Suppressor macrophage treated with lipopolysaccharide for 1 hour (primary cell): Measurements from ENCODE around the gene ROR2.
A peak's percentile ranks its signal among the peaks of the same experiment; 100 is the strongest.
"Not testable (repeated sequence)": the region's sequence is repeated elsewhere in the genome, so short reads cannot be mapped to it uniquely, and the experiment has no call there.

Experiments
- DNase-seq, 3 donors: peaks; one replicate each; pipeline ENCODE4 v3.0.0-alpha.2; 2020 to 2022

The ROR2 gene

GRCh38 chr9:91541734-91542133, 408.3 kb downstream of the ROR2 start:
- no peak for DNase-seq

- peak in 2 of 3 donors; percentile 19 to 29 for DNase-seq
These were observed 409.5 kb downstream of the ROR2 start for GRCh38 chr9:91540506-91540905.

- DNase-seq, result no peak
These were observed 413.8 kb downstream of the ROR2 start for GRCh38 chr9:91536211-91536691.

GRCh38 chr9:91534374-91534773, 415.7 kb downstream of the ROR2 start:
- DNase-seq, result no peak

- no peak for DNase-seq
These were observed 416.6 kb downstream of the ROR2 start for GRCh38 chr9:91533382-91533781.

GRCh38 chr9:91532325-91532724, 417.7 kb downstream of the ROR2 start:
- no peak for DNase-seq

- no peak for DNase-seq
These were observed 419.2 kb downstream of the ROR2 start for GRCh38 chr9:91530829-91531228.

GRCh38 chr9:91522481-91522880, 427.5 kb downstream of the ROR2 start:
- no peak for DNase-seq

- no peak for DNase-seq
These were observed 430.3 kb downstream of the ROR2 start for GRCh38 chr9:91519520-91520277.

- DNase-seq, result no peak
These were observed 431.6 kb downstream of the ROR2 start for GRCh38 chr9:91518462-91518861.

GRCh38 chr9:91517801-91518200, 432.2 kb downstream of the ROR2 start:
- no peak for DNase-seq

- DNase-seq, result not testable (repeated sequence)
These were observed 432.7 kb downstream of the ROR2 start for GRCh38 chr9:91517332-91517731.

- DNase-seq, result peak; percentile 49 to 76 (median 68)
These were observed 433.3 kb downstream of the ROR2 start for GRCh38 chr9:91516777-91517176.

- no peak for DNase-seq
These were observed 433.9 kb downstream of the ROR2 start for GRCh38 chr9:91516081-91516480.

GRCh38 chr9:91515074-91515687, 434.8 kb downstream of the ROR2 start:
- DNase-seq, result peak; percentile 51 to 58 (median 53)
